RWPE2 (cell line): ENCODE measurements around the gene ACTC1.
"Not testable (repeated sequence)": the region's sequence is repeated elsewhere in the genome, so short reads cannot be mapped to it uniquely, and the experiment has no call there.

Experiments used
- ATAC-seq: fragments of 200-7000 bp; cut with Tn5 transposase; 3 replicates; pipeline ENCODE4 v1.9.1; 2021; ENCODE audit warnings: low read depth
- DNase-seq: peaks from one replicate; pipeline ENCODE4 v3.0.0-alpha.2; 2020; ENCODE audit warnings: low spot score
- H3K27ac ChIP-seq: fragments of 450-650 bp; 2 replicates; pipeline ENCODE4 v1.5.1; 2017; ENCODE audit warnings: mild to moderate bottlenecking; ENCODE audit not compliant: poor library complexity, severe bottlenecking
- H3K27me3 ChIP-seq: fragments of 250-450 bp; sonication (Bioruptor Pico); 2 replicates; pipeline ENCODE4 v1.5.1; 2021; ENCODE audit warnings: mild to moderate bottlenecking, moderate library complexity; ENCODE audit not compliant: insufficient read depth, poor library complexity, severe bottlenecking
- H3K36me3 ChIP-seq: fragments of 250-450 bp; sonication (Bioruptor Pico); 2 replicates; pipeline ENCODE4 v1.5.1; 2020; ENCODE audit warnings: low read depth, mild to moderate bottlenecking, moderate library complexity
- H3K4me1 ChIP-seq: fragments of 250-450 bp; sonication (Bioruptor Pico); 2 replicates; pipeline ENCODE4 v1.5.1; 2021; ENCODE audit warnings: mild to moderate bottlenecking, moderate library complexity; ENCODE audit not compliant: insufficient read depth, poor library complexity, severe bottlenecking
- H3K4me3 ChIP-seq: fragments of 250-450 bp; sonication (Bioruptor Pico); 2 replicates; pipeline ENCODE4 v1.5.1; 2021; ENCODE audit warnings: mild to moderate bottlenecking, moderate library complexity; ENCODE audit not compliant: severe bottlenecking
- H3K9me3 ChIP-seq: fragments of 250-450 bp; sonication (Bioruptor Pico); 2 replicates; pipeline ENCODE4 v1.5.1; 2021; ENCODE audit warnings: mild to moderate bottlenecking, moderate library complexity; ENCODE audit not compliant: severe bottlenecking
- CTCF ChIP-seq: fragments of 450-650 bp; IDR thresholded peaks from one replicate; pipeline ENCODE4 v1.5.1; 2017; ENCODE audit warnings: mild to moderate bottlenecking, moderate library complexity; ENCODE audit not compliant: poor library complexity, severe bottlenecking

The ACTC1 gene

GRCh38 chr15:34808016-34808415 is 12.7 kb upstream of the ACTC1 start:
- Histone ChIP-seq H3K27me3 (no peaks in the 10 kb centered on the region), H3K4me1 (peaks cover 16% of the 10 kb centered on the region), H3K4me3 (no peak overlapping the region), H3K27ac (no peak overlapping the region), H3K9me3 (no peaks in the 10 kb centered on the region), H3K36me3 (no peaks in the 10 kb centered on the region)
- no peak for TF ChIP-seq CTCF
- no peak for DNase-seq
- no peak for ATAC-seq

- H3K27me3 ChIP-seq, H3K36me3 ChIP-seq, H3K4me3 ChIP-seq, DNase-seq, H3K9me3 ChIP-seq, H3K27ac ChIP-seq, ATAC-seq: not testable (repeated sequence)
- peaks cover 20% of the 10 kb centered on the region for H3K4me1 ChIP-seq
Observed at GRCh38 chr15:34807241-34807640, 11.9 kb upstream of the ACTC1 start.

- DNase-seq, result no peak
- Histone ChIP-seq H3K27me3 (no peaks in the 10 kb centered on the region), H3K27ac (no peak overlapping the region), H3K4me1 (peaks cover 8% of the 10 kb centered on the region), H3K36me3 (no peaks in the 10 kb centered on the region), H3K9me3 (no peaks in the 10 kb centered on the region), H3K4me3 (no peak overlapping the region)
- TF ChIP-seq CTCF, result no peak
- no peak for ATAC-seq
Observed at GRCh38 chr15:34804776-34805175, 9.4 kb upstream of the ACTC1 start.

- TF ChIP-seq CTCF, result no peak
- Histone ChIP-seq H3K4me1 (peaks cover 10% of the 10 kb centered on the region), H3K9me3 (no peaks in the 10 kb centered on the region), H3K27ac (no peak overlapping the region), H3K4me3 (no peak overlapping the region), H3K27me3 (no peaks in the 10 kb centered on the region), H3K36me3 (no peaks in the 10 kb centered on the region)
- ATAC-seq, result no peak
- DNase-seq, result no peak
Observed at GRCh38 chr15:34804113-34804512, 8.8 kb upstream of the ACTC1 start.

- Histone ChIP-seq H3K36me3 (no peaks in the 10 kb centered on the region), H3K27me3 (no peaks in the 10 kb centered on the region), H3K4me3 (no peak overlapping the region), H3K9me3 (no peaks in the 10 kb centered on the region), H3K4me1 (peaks cover 10% of the 10 kb centered on the region), H3K27ac (no peak overlapping the region)
- TF ChIP-seq CTCF, result no peak
- ATAC-seq, result peak; percentile 83
- no peak for DNase-seq
Observed at GRCh38 chr15:34802803-34803750, 7.7 kb upstream of the ACTC1 start.
